Measurements from ENCODE around the gene FBRSL1. TPM values are rescaled to one million over a fixed set of nuclear protein-coding genes. Genes with fewer than 3 reads are reported as not detected.

The FBRSL1 gene
- total RNA-seq, 4 donors from 2014 or later, result 13.8 to 31.5 (median 16.1) TPM

GRCh38 chr12:132478845-132479244 is 11.1 kb upstream of the FBRSL1 start:
- Histone ChIP-seq H3K36me3 (no peaks in the 10 kb centered on the region), H3K9me3 (peaks cover 0 to 6% (median 0%) of the 10 kb centered on the region in 4 donors), H3K27ac (no peak overlapping the region), H3K4me1 (no peaks in the 10 kb centered on the region), H3K4me3 (no peak overlapping the region), H3K27me3 (peaks cover 0 to 25% of the 10 kb centered on the region in 2 donors)
- DNase-seq (ENCODE audit: low spot score in 2 of 2), result no peak
- WGBS, 2 donors, result 84 to 87% methylated on average over 16 of the region's 16 CpGs
- TF ChIP-seq EP300 (IDR thresholded peaks at IDR 0.05), result no peak
- TF ChIP-seq POLR2A (IDR thresholded peaks at IDR 0.05), result no peak
- TF ChIP-seq CTCF (IDR thresholded peaks at IDR 0.05), result no peak

GRCh38 chr12:132479291-132479690 is 10.7 kb upstream of the FBRSL1 start:
- WGBS, 2 donors, result 86 to 93% methylated on average over 13 of the region's 13 CpGs
- H3K4me3 ChIP-seq, result no peak overlapping the region
- H3K9me3 ChIP-seq, result peaks cover 0 to 6% (median 0%) of the 10 kb centered on the region in 4 donors

GRCh38 chr12:132479938-132480622 is 9.9 kb upstream of the FBRSL1 start:
- 72 to 73% methylated on average over 29 to 38 of the region's 38 CpGs for WGBS, 2 donors
- TF ChIP-seq POLR2A (IDR thresholded peaks at IDR 0.05) (no peak), CTCF (IDR thresholded peaks at IDR 0.05) (no peak), EP300 (IDR thresholded peaks at IDR 0.05) (no peak)
- H3K27me3 ChIP-seq, result peaks cover 0 to 25% of the 10 kb centered on the region in 2 donors
- no peaks in the 10 kb centered on the region for H3K36me3 ChIP-seq
- no peak overlapping the region for H3K4me3 ChIP-seq
- no peaks in the 10 kb centered on the region for H3K4me1 ChIP-seq
- H3K9me3 ChIP-seq, result peaks cover 0 to 6% (median 0%) of the 10 kb centered on the region in 4 donors
- DNase-seq (ENCODE audit: low spot score in 2 of 2), result no peak
- no peak overlapping the region for H3K27ac ChIP-seq

More at GRCh38 chr12:132479291-132479690, 10.7 kb upstream of the FBRSL1 start:
- Histone ChIP-seq H3K36me3 (no peaks in the 10 kb centered on the region), H3K4me1 (no peaks in the 10 kb centered on the region), H3K27me3 (peaks cover 0 to 25% of the 10 kb centered on the region in 2 donors), H3K27ac (no peak overlapping the region)
- DNase-seq (ENCODE audit: low spot score in 2 of 2), result no peak
- no peak for TF ChIP-seq CTCF (IDR thresholded peaks at IDR 0.05)
- no peak for TF ChIP-seq POLR2A (IDR thresholded peaks at IDR 0.05)
- TF ChIP-seq EP300 (IDR thresholded peaks at IDR 0.05), result no peak

- no peak overlapping the region for H3K4me3 ChIP-seq
- TF ChIP-seq CTCF (IDR thresholded peaks at IDR 0.05) (no peak), EP300 (IDR thresholded peaks at IDR 0.05) (no peak)
- no peaks in the 10 kb centered on the region for H3K4me1 ChIP-seq
- DNase-seq (ENCODE audit: low spot score in 2 of 2), result no peak
- H3K27ac ChIP-seq, result no peak overlapping the region
- H3K27me3 ChIP-seq, result peaks cover 0 to 25% of the 10 kb centered on the region in 2 donors
- H3K36me3 ChIP-seq, result no peaks in the 10 kb centered on the region
- peaks cover 0 to 2% (median 0%) of the 10 kb centered on the region in 4 donors for H3K9me3 ChIP-seq
- WGBS, 2 donors, result 71 to 72% methylated on average over 13 of the region's 14 CpGs
Measured at GRCh38 chr12:132480623-132481132, 9.3 kb upstream of the FBRSL1 start.

- H3K4me1 ChIP-seq, result no peaks in the 10 kb centered on the region
- H3K4me3 ChIP-seq, result no peak overlapping the region
- DNase-seq (ENCODE audit: low spot score in 2 of 2), result no peak
- no peak overlapping the region for H3K27ac ChIP-seq
- H3K27me3 ChIP-seq, result peaks cover 0 to 25% of the 10 kb centered on the region in 2 donors
- no peak for TF ChIP-seq CTCF (IDR thresholded peaks at IDR 0.05)
- TF ChIP-seq POLR2A (IDR thresholded peaks at IDR 0.05), result no peak
- TF ChIP-seq EP300 (IDR thresholded peaks at IDR 0.05), result no peak
- no peaks in the 10 kb centered on the region for H3K36me3 ChIP-seq
- 69 to 70% methylated on average over 11 of the region's 11 CpGs for WGBS, 2 donors
- no peaks in the 10 kb centered on the region for H3K9me3 ChIP-seq
Measured at GRCh38 chr12:132481345-132481744, 8.6 kb upstream of the FBRSL1 start.
